ENCODE results near the gene ACSL3. TPM values are rescaled to one million over a fixed set of nuclear protein-coding genes. Genes with fewer than 3 reads are reported as not detected.

Gene ACSL3
- total RNA-seq (2022; extraction: Qiagen RNA extraction), result 147 to 197 TPM (median 149 TPM) in 5 replicates

DNA sequence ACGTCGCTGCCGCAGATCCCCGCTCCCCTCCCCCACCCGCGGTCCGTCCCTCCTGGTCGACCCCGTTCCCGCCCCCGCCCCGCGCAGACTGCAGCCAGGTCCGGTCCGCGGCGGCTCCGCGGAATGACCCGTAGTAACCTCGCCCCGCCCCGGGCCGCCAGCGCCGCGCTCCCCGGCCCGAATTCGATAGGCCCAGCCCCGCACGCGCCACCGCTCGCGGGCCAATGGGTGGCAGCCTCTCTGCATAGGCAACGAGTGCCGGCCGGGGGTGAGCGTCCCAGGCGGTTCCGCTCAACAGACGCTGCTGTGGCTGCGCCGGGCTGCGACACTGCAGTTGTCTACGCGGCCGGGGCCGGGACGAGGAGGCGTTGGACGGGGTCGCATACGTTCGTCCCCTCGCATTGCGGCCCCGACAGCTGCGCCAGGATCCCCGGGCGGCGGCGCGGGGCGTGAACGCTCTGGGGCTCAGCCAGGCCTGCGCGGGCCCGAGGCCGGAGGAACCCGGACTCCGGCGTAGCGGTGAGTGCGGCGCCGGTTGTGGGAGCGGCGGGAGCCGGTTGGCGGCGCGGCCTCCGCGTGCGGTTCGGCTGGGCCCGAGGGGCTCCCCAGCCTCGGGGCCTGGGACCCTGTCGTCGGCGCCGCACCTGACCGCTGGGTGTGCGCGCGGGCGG is at the start of gene ACSL3:
Gene ACSL3 (plus strand): TSS at position 297 of the 671 bp plus-strand sequence. CDS start 47,737 bp downstream, outside the sequence.

Other genes with a start within 250 kb of the ACSL3 start
- 41.1 to 45.8 TPM (median 41.8 TPM) in 5 replicates for gene FARSB, start 204.9 kb upstream of the ACSL3 start, total RNA-seq (2022; extraction: Qiagen RNA extraction)
- not detected in 5 replicates for gene MOGAT1, start 189.4 kb upstream of the ACSL3 start, total RNA-seq (2022; extraction: Qiagen RNA extraction)
- gene KCNE4, start 191.2 kb downstream of the ACSL3 start, total RNA-seq (2022; extraction: Qiagen RNA extraction), result 0.37 to 0.56 TPM (median 0.48 TPM) in 5 replicates

Data from A549 treated with AZD2906 at 1 μM for 4 hours (cell line).